NCI-H2107 (cell line): ENCODE results near the gene AMBRA1.

ENCODE experiments used
- DNase-seq: peaks from one replicate; lab custom pipeline; 2025; lab: John Stamatoyannopoulos, UW

AMBRA1 gene

GRCh38 chr11:46593550-46594373, at the start of gene AMBRA1:
AMBRA1 (minus strand) TSS chr11:46594023; CDS start chr11:46548380, 45,643 bp downstream.
- peak; percentile 84 for DNase-seq

GRCh38 chr11:46643531-46643930, 49.7 kb upstream of the AMBRA1 start:
- DNase-seq: no peak

GRCh38 chr11:46642627-46643335, 49.0 kb upstream of the AMBRA1 start:
- no peak for DNase-seq

GRCh38 chr11:46641639-46642038, 47.8 kb upstream of the AMBRA1 start:
- no peak for DNase-seq

- no peak for DNase-seq
Observed at GRCh38 chr11:46640036-46640788, 46.4 kb upstream of the AMBRA1 start.

- peak; percentile 10 for DNase-seq
Observed at GRCh38 chr11:46639197-46639839, 45.5 kb upstream of the AMBRA1 start.

- no peak for DNase-seq
Observed at GRCh38 chr11:46637546-46637945, 43.7 kb upstream of the AMBRA1 start.

- no peak for DNase-seq
Observed at GRCh38 chr11:46635557-46636139, 41.8 kb upstream of the AMBRA1 start.

GRCh38 chr11:46633291-46634217, 39.7 kb upstream of the AMBRA1 start:
- DNase-seq: no peak

- no peak for DNase-seq
Observed at GRCh38 chr11:46632502-46632901, 38.7 kb upstream of the AMBRA1 start.

- no peak for DNase-seq
Observed at GRCh38 chr11:46631676-46632075, 37.9 kb upstream of the AMBRA1 start.

GRCh38 chr11:46630237-46630636, 36.4 kb upstream of the AMBRA1 start:
- no peak for DNase-seq

GRCh38 chr11:46628961-46629360, 35.1 kb upstream of the AMBRA1 start:
- DNase-seq: no peak

GRCh38 chr11:46625406-46625805, 31.6 kb upstream of the AMBRA1 start:
- DNase-seq: no peak

- DNase-seq: no peak
Observed at GRCh38 chr11:46618837-46619236, 25.0 kb upstream of the AMBRA1 start.

GRCh38 chr11:46617972-46618314, 24.1 kb upstream of the AMBRA1 start:
- no peak for DNase-seq

- peak; percentile 63 for DNase-seq
Observed at GRCh38 chr11:46617134-46617971, 23.5 kb upstream of the AMBRA1 start, which contains the start of the genes ATG13 and HARBI1. ATG13 (plus strand) TSS chr11:46617553; CDS start chr11:46644292, 26,739 bp downstream. HARBI1 (minus strand) TSS chr11:46617227; CDS start chr11:46616237, 990 bp downstream.

- DNase-seq: no peak
Observed at GRCh38 chr11:46616551-46617133, 22.8 kb upstream of the AMBRA1 start.

GRCh38 chr11:46615756-46616155, 21.9 kb upstream of the AMBRA1 start:
- no peak for DNase-seq
